RWPE2 (cell line): Measurements from ENCODE around the gene ALX4.

Source experiments
- ATAC-seq: fragments of 200-7000 bp; cut with Tn5 transposase; 3 replicates; pipeline ENCODE4 v1.9.1; 2021; ENCODE audit warnings: low read depth
- DNase-seq: peaks from one replicate; pipeline ENCODE4 v3.0.0-alpha.2; 2020; ENCODE audit warnings: low spot score
- H3K27ac ChIP-seq: fragments of 450-650 bp; 2 replicates; pipeline ENCODE4 v1.5.1; 2017; ENCODE audit warnings: mild to moderate bottlenecking; ENCODE audit not compliant: poor library complexity, severe bottlenecking
- H3K27me3 ChIP-seq: fragments of 250-450 bp; sonication (Bioruptor Pico); 2 replicates; pipeline ENCODE4 v1.5.1; 2021; ENCODE audit warnings: mild to moderate bottlenecking, moderate library complexity; ENCODE audit not compliant: insufficient read depth, poor library complexity, severe bottlenecking
- H3K36me3 ChIP-seq: fragments of 250-450 bp; sonication (Bioruptor Pico); 2 replicates; pipeline ENCODE4 v1.5.1; 2020; ENCODE audit warnings: low read depth, mild to moderate bottlenecking, moderate library complexity
- H3K4me1 ChIP-seq: fragments of 250-450 bp; sonication (Bioruptor Pico); 2 replicates; pipeline ENCODE4 v1.5.1; 2021; ENCODE audit warnings: mild to moderate bottlenecking, moderate library complexity; ENCODE audit not compliant: insufficient read depth, poor library complexity, severe bottlenecking
- H3K4me3 ChIP-seq: fragments of 250-450 bp; sonication (Bioruptor Pico); 2 replicates; pipeline ENCODE4 v1.5.1; 2021; ENCODE audit warnings: mild to moderate bottlenecking, moderate library complexity; ENCODE audit not compliant: severe bottlenecking
- H3K9me3 ChIP-seq: fragments of 250-450 bp; sonication (Bioruptor Pico); 2 replicates; pipeline ENCODE4 v1.5.1; 2021; ENCODE audit warnings: mild to moderate bottlenecking, moderate library complexity; ENCODE audit not compliant: severe bottlenecking
- CTCF ChIP-seq: fragments of 450-650 bp; IDR thresholded peaks from one replicate; pipeline ENCODE4 v1.5.1; 2017; ENCODE audit warnings: mild to moderate bottlenecking, moderate library complexity; ENCODE audit not compliant: poor library complexity, severe bottlenecking

The ALX4 gene

GRCh38 chr11:44235765-44236201, 74.2 kb downstream of the ALX4 start:
- Histone ChIP-seq H3K4me3 (no peak overlapping the region), H3K27me3 (no peaks in the 10 kb centered on the region), H3K9me3 (no peaks in the 10 kb centered on the region), H3K27ac (no peak overlapping the region), H3K4me1 (no peaks in the 10 kb centered on the region), H3K36me3 (peaks cover 28% of the 10 kb centered on the region)
- TF ChIP-seq CTCF: no peak
- no peak for DNase-seq
- ATAC-seq: no peak

- no peak overlapping the region for H3K4me3 ChIP-seq
- no peaks in the 10 kb centered on the region for H3K9me3 ChIP-seq
- DNase-seq (no peak), ATAC-seq (no peak)
- TF ChIP-seq CTCF: no peak
- no peaks in the 10 kb centered on the region for H3K4me1 ChIP-seq
- H3K27me3 ChIP-seq: no peaks in the 10 kb centered on the region
- H3K36me3 ChIP-seq: peaks cover 17% of the 10 kb centered on the region
- H3K27ac ChIP-seq: no peak overlapping the region
These were observed 80.3 kb downstream of the ALX4 start for GRCh38 chr11:44229624-44230023.

- Histone ChIP-seq H3K4me1 (no peaks in the 10 kb centered on the region), H3K27me3 (no peaks in the 10 kb centered on the region), H3K9me3 (no peaks in the 10 kb centered on the region), H3K36me3 (peaks cover 16% of the 10 kb centered on the region), H3K27ac (no peak overlapping the region), H3K4me3 (no peak overlapping the region)
- TF ChIP-seq CTCF: no peak
- DNase-seq (no peak), ATAC-seq (no peak)
These were observed 80.8 kb downstream of the ALX4 start for GRCh38 chr11:44229098-44229497.

GRCh38 chr11:44228379-44228778, 81.6 kb downstream of the ALX4 start:
- no peaks in the 10 kb centered on the region for H3K9me3 ChIP-seq
- ATAC-seq (no peak), DNase-seq (no peak)
- no peak overlapping the region for H3K4me3 ChIP-seq
- H3K4me1 ChIP-seq: no peaks in the 10 kb centered on the region
- TF ChIP-seq CTCF: no peak
- H3K36me3 ChIP-seq: peaks cover 9% of the 10 kb centered on the region; the same call in 1 of the 2 replicates
- no peaks in the 10 kb centered on the region for H3K27me3 ChIP-seq
- no peak overlapping the region for H3K27ac ChIP-seq

- DNase-seq (no peak), ATAC-seq (no peak)
- H3K9me3 ChIP-seq: no peaks in the 10 kb centered on the region
- TF ChIP-seq CTCF: no peak
- no peak overlapping the region for H3K27ac ChIP-seq
- no peak overlapping the region for H3K4me3 ChIP-seq
- no peaks in the 10 kb centered on the region for H3K27me3 ChIP-seq
- no peaks in the 10 kb centered on the region for H3K4me1 ChIP-seq
- no peaks in the 10 kb centered on the region for H3K36me3 ChIP-seq
These were observed 83.0 kb downstream of the ALX4 start for GRCh38 chr11:44226945-44227344.
